NCI-H2196 treated with DMSO at 0.1 percent for 48 hours (cell line): Measurements from ENCODE around the gene KLK10.

ENCODE experiments used
- DNase-seq: peaks from one replicate; lab custom pipeline; 2025; ENCODE audit not compliant: unreplicated experiment; lab: John Stamatoyannopoulos, UW

The KLK10 gene

GRCh38 chr19:51026554-51026831 is 7.0 kb upstream of the KLK10 start, which contains the start of gene KLK11:
Gene KLK11 (minus strand): TSS chr19:51026616. CDS start chr19:51025631, 985 bp downstream.
- DNase-seq, result peak; percentile 63

- DNase-seq, result peak; percentile 63
Observed at GRCh38 chr19:51025809-51026553, 6.5 kb upstream of the KLK10 start.

- no peak for DNase-seq
Observed at GRCh38 chr19:51025401-51025800, 5.9 kb upstream of the KLK10 start.

- DNase-seq, result peak; percentile 58
Observed at GRCh38 chr19:51024924-51025323, 5.4 kb upstream of the KLK10 start.

GRCh38 chr19:51023946-51024345 is 4.4 kb upstream of the KLK10 start:
- DNase-seq, result no peak

GRCh38 chr19:51022526-51022925 is 3.0 kb upstream of the KLK10 start:
- DNase-seq, result no peak

GRCh38 chr19:51020988-51021651 is 1.6 kb upstream of the KLK10 start:
- DNase-seq, result peak; percentile 70

- DNase-seq, result no peak
Observed at GRCh38 chr19:51018745-51019543, 565 bp downstream of the KLK10 start.

- peak; percentile 65 for DNase-seq
Observed at GRCh38 chr19:51016798-51017683, 2.5 kb downstream of the KLK10 start.

GRCh38 chr19:51015691-51016267 is 3.7 kb downstream of the KLK10 start:
- DNase-seq, result no peak

GRCh38 chr19:51014242-51014641 is 5.3 kb downstream of the KLK10 start:
- no peak for DNase-seq

- DNase-seq, result no peak
Observed at GRCh38 chr19:51012661-51013190, 6.8 kb downstream of the KLK10 start.

GRCh38 chr19:51010066-51010795 is 9.3 kb downstream of the KLK10 start:
- no peak for DNase-seq

GRCh38 chr19:51009061-51009891 is 10.2 kb downstream of the KLK10 start:
- no peak for DNase-seq

GRCh38 chr19:51007488-51007887 is 12.0 kb downstream of the KLK10 start:
- no peak for DNase-seq

GRCh38 chr19:51006406-51006805 is 13.1 kb downstream of the KLK10 start:
- DNase-seq, result no peak

GRCh38 chr19:51005248-51005647 is 14.3 kb downstream of the KLK10 start:
- no peak for DNase-seq

GRCh38 chr19:51003316-51003715 is 16.2 kb downstream of the KLK10 start:
- no peak for DNase-seq
